IPS-11a (cell line): ENCODE results near the gene PTGES.

Experiments
- H3K4me3 ChIP-seq: one replicate; pipeline ENCODE4 v1.5.1; 2013; ENCODE audit warnings: low read depth, low read length, control low read depth

PTGES gene

DNA sequence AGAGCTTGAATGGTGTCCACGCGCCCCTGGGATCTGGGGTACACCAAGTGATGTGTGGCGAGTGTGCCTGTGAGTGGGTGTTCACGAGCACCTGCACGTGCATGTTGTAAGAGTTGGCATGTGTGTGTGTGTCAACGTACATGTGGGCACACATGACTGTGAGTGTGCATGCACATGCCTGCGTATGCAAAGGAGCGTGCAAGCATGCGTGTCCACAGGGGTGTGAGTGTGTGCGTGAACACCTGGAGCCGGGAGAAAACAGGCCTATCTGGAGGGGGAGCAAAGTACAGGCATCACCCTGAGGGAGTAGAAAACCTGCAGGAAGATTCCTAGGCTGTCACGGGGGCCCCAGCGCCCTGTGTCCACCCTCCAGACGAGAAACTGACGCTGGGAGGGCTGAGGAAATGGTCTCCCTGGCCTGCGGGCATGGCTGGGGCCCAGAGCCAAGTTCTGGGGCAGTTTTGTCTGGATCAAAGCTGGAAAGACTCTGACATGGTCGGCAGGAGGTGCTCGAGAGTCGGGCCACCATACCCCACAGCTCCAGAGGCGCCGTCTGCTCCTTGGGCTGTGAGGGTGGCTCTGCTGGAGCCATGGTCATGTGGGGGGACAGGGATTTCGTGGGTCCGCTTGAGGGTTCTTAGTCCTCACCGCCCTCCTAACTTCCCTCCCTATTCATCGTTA lies 31.8 kb downstream of the PTGES start:
- no peak overlapping the region for H3K4me3 ChIP-seq

GRCh38 chr9:129720181-129720864 lies 32.5 kb downstream of the PTGES start:
- no peak overlapping the region for H3K4me3 ChIP-seq

- no peak overlapping the region for H3K4me3 ChIP-seq
These were observed 33.7 kb downstream of the PTGES start for GRCh38 chr9:129719135-129719534.

GRCh38 chr9:129718647-129719046 lies 34.2 kb downstream of the PTGES start:
- no peak overlapping the region for H3K4me3 ChIP-seq

DNA sequence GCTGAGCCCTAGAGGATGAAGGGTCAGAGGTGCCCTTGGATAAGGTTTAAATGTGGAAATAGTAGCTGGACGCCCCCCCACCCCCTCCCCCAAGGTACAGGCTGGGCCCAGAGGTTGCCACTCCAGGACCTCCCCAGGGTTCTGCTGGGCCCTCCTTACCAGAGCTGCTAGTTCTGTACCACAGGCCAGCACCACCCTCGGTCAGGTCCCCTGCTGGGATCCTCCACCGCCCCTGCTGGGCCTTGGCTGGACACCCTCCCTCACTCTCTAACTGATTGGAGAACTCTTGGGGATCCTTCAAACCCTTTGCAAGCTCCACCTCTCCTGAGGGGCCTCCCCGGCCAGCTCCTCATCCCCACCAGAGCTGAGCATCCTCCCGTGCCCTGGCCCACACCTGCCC lies 34.9 kb downstream of the PTGES start:
- H3K4me3 ChIP-seq: no peak overlapping the region

GRCh38 chr9:129716091-129716490 lies 36.8 kb downstream of the PTGES start:
- H3K4me3 ChIP-seq: no peak overlapping the region

- H3K4me3 ChIP-seq: no peak overlapping the region
These were observed 38.3 kb downstream of the PTGES start for GRCh38 chr9:129714511-129715061.

DNA sequence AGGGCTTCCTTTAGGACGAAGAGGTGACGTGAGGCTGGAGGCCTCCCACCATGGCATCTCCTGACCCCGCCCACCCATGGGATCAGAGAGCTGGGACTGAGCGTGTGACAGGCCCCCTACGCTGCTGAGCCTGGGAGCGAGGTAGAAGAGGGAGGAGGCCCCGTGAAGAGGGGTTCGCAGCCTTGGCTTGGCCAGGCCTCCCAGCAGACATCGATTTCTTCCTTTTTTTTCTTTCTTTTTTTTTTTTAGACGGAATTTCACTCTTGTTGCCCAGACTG lies 39.5 kb downstream of the PTGES start:
- H3K4me3 ChIP-seq: no peak overlapping the region

DNA sequence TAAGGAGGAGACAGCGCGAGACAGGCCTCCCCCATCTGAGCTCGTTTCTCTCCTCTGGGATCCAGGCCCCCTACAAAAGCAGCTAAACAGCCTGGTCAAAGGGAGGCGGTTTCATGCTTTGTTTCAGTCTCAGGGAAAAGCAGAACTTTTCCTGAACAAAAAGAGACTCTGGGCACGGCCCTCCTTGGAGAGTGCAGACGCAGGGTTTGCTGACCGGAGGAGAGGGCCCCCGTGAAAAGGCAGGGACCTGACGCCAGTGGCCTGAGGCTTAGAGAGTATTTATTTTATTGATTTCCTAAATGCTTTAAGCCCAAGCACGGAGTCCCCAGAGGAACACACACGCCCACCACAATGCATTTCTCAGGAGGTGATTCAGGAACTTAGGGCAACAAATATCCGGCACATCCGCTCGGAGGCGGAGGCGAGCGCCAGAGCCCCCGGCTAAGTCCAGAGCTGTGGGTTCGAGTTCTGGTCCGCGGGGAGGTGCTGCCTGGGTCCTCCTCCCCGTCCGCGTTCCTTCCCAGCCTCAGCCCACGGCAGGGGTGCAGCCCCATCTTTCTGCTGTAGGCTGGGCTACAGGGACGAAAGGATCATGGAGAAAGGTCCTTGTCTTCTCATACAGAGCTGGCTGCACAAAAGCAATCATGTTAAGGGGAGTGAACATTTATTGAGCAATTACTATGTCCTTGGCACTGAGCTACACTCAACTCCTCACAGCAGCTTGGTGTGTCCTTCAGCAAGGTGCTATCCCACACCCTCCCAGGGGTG lies 40.0 kb downstream of the PTGES start:
- no peak overlapping the region for H3K4me3 ChIP-seq

DNA sequence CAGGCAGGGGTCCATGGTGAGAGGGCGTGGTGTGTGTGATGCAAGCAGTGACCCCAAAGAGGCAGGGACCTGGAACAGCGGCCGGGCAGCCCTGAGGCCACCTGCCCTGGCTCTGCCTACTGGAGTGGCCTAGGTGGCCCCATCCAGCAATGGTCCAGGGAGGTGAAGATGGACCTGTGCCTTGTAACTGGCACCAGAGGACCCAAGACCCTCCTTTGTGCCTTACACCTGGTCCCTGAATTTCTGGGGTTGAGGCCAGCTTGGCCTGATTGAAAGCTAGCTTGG lies 42.7 kb downstream of the PTGES start:
- no peak overlapping the region for H3K4me3 ChIP-seq

GRCh38 chr9:129709438-129710168 lies 43.2 kb downstream of the PTGES start:
- H3K4me3 ChIP-seq: no peak overlapping the region

DNA sequence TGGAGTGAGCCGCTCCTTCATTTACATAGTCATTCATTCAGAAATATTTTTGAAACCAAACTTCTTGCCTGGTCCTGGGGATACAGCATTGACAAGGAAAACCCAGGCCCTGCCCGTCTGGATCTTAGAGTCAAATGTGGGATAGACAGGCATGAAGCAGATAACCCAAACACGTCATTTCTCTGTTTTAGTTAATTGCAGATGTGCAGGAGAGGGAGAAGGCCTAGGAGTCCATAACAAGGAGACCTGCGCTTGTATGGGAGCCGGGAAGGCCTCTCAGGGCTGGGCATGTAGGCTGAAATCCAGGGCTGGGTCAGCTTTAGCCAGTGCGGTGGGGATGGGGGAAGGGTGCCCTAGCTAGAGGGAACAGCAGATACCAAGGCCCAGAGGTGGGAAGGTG lies 44.0 kb downstream of the PTGES start:
- no peak overlapping the region for H3K4me3 ChIP-seq

GRCh38 chr9:129704807-129705206 lies 48.0 kb downstream of the PTGES start:
- no peak overlapping the region for H3K4me3 ChIP-seq

DNA sequence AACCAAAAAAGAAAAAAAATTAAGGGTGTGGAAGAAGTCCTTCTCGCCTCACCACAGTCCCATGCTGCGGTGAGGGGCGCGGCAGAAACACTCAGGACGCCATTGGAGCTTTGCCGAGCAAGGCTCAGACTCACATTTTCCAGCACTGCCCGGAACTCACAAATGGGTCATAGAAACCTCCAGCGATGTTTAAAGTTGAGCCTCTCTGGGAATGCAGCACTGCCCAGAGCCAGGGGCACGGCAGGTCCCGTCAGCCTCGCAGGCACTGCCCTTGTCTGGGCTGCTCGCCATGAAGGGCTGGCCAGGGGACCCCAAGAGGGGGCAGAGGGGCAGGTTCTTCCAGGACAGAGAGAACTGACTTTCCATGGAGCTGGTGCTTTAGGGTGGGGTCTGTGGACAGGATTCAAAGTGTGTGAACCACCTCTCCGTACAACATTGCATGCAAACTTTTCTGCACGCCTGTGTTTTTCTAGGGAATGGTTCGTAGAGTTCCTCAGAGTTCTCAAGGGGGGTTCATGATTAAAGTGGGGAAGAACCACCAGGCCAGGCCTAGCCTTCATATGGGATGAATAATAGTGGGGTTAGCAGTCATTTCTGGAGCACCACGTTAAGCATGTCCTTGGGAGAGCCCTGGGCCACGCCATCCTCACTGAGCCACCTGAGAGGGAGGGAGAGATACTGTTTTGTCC lies 49.0 kb downstream of the PTGES start:
- H3K4me3 ChIP-seq: no peak overlapping the region

DNA sequence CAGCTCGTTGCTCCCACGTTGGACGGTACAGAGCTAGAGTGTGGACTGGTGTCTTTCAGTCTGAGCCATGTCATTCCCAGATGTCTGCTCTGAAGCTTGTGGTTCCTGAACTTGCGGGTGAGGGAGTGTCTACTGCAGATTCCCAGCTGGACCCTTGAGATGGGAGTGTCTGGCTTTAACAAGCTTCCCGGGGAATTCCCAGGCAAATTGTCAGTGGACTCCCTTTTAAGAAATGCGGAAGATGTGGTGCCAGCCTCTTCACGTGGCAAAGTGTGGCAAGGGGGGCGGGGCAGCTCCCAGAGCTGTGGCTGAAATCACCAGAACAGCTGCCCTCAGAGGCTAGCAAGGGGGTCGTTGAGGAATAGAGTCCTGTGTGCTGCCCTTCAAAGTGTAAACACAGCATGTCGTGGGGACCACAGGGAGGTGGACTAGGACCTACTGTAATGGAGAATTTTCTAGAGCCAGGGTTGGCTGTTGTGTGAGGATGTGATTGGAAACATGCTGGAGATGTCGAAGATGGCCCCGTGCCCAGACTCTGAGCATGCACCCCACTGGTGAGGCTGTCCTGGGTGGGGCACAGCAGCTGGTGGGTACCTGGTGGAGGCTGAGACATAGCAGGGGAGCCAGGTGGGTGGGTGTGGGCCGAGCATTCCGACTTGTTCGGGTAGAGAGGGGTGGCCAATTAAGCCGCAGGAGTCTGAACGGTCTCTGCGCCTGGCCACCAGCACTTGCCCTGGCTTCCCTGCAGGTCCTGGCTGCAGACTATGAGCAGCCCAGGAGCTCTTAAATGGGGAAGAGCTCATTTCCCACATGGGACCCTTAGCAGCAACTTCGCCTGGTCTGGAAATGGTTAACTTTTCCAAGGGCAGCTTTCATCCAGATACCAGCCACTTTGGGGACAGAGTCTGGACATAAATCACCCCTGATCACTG lies 50.0 kb downstream of the PTGES start:
- H3K4me3 ChIP-seq: no peak overlapping the region

DNA sequence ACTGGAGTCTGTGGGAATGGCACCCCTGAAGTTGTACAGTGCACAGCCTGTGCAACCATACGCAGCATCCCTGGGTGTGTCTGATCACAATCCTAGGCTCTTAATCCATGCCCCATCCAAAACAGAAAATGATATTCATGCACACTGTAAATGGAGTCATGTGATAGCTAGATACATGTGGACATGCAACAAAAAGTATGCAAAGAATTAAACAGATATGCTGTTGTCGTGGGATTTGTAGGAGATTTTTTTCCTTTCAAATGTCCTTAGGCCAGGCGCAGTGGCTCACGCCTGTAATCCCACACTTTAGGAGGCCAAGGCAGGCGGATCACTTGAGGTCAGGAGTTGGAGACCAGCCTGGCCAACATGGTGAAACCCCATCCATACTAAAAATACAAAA lies 51.3 kb downstream of the PTGES start:
- H3K4me3 ChIP-seq: no peak overlapping the region

GRCh38 chr9:129701054-129701453 lies 51.8 kb downstream of the PTGES start:
- no peak overlapping the region for H3K4me3 ChIP-seq

GRCh38 chr9:129698254-129698757 lies 54.5 kb downstream of the PTGES start:
- H3K4me3 ChIP-seq: no peak overlapping the region

DNA sequence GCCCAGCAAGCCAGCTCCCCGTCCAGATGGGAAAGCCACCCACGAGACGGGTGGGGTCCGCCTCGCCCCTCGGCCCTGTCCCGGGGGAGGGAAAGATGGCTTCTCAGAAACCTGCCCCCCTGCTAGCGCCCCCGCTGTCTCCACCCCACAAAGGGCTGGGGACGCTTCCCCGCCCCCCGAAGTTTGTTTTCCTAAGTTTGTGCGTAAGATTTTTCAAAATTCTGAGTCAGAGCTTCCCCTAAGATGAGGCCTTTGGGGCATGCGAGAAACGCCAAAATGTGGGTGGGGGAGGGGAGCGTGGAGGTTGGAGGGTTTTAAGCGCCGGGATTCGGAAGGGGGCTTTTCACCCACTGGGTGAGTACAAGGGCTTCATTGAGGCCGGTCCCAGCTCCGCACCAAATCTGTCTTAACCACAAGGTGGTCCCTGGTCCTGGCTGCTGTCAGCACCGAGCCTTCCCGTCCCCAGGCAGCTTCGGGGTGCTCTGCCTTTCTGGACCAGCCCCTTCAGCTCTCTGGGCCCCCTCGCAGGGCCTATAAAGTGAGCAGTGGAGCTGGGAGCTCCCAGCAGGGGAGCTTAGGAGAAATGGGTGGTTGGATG lies 55.1 kb downstream of the PTGES start:
- peak overlapping the region; percentile 42 for H3K4me3 ChIP-seq
